Gastrocnemius medialis (tissue), 4 donors: ENCODE measurements around the gene SAYSD1.

Experiments used
- POLR2A ChIP-seq, 2 donors: fragments of 450-650 bp; IDR thresholded peaks; one replicate each; pipeline ENCODE4 v1.6.1; 2017; ENCODE audit warnings: antibody characterized with exemption in 2 of 2, mild to moderate bottlenecking in 2 of 2, moderate library complexity in 2 of 2
- TF ChIP-seq, protein P1 (sequence below), 5 experiments: fragments of 450-650 bp in 3 of 5; fragments of 200-600 bp in 2 of 5; sonication (generic) in 2 of 5; IDR thresholded peaks in 4 of 5; conservative IDR thresholded peaks in 1 of 5; 1 replicate in 4 of 5; 2 replicates in 1 of 5; pipeline ENCODE4 v1.5.1; 2016 to 2019; ENCODE audit warnings: antibody characterized with exemption in 5 of 5, mild to moderate bottlenecking in 3 of 5, moderate library complexity in 3 of 5

GRCh38 chr6:39153766-39154397 is 38.9 kb upstream of the SAYSD1 start:
- TF ChIP-seq, protein P1, sequence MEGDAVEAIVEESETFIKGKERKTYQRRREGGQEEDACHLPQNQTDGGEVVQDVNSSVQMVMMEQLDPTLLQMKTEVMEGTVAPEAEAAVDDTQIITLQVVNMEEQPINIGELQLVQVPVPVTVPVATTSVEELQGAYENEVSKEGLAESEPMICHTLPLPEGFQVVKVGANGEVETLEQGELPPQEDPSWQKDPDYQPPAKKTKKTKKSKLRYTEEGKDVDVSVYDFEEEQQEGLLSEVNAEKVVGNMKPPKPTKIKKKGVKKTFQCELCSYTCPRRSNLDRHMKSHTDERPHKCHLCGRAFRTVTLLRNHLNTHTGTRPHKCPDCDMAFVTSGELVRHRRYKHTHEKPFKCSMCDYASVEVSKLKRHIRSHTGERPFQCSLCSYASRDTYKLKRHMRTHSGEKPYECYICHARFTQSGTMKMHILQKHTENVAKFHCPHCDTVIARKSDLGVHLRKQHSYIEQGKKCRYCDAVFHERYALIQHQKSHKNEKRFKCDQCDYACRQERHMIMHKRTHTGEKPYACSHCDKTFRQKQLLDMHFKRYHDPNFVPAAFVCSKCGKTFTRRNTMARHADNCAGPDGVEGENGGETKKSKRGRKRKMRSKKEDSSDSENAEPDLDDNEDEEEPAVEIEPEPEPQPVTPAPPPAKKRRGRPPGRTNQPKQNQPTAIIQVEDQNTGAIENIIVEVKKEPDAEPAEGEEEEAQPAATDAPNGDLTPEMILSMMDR (IDR thresholded peaks at IDR 0.05 in 4 of 5, conservative IDR thresholded peaks at IDR 0.05 in 1 of 5): no peak
- no peak for TF ChIP-seq POLR2A (IDR thresholded peaks at IDR 0.05)
